SK-N-SH (cell line): ENCODE data around the gene PRSS16.

Source experiments
- CTCF ChIP-seq: fragments of 200-600 bp; sonication (generic); IDR thresholded peaks from 2 replicates; pipeline ENCODE4 v1.6.1; 2017; ENCODE audit warnings: antibody characterized with exemption, mild to moderate bottlenecking, moderate library complexity
- RAD21 ChIP-seq: IDR thresholded peaks from 2 replicates; pipeline ENCODE4 v1.6.1; 2012; ENCODE audit warnings: mild to moderate bottlenecking, low read length

DNA sequence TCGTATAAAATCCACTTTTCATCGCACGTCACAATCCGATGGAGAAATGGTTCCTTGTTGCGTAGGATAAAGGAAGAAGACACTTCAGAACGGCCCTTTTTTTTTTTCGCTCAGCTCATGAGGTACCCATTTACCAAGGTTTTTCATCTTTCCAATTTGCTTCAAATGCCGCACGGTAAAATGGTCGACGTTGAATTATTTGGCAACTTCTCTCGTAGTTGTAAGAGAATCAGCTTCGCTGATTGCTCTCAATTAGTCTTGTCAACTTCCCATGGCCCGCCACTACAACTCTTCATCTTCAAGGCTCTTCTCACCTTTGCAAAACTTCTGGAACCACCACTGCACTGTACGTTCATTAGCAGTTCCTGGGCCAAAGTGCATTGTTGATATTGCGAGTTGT lies 35.8 kb downstream of the PRSS16 start:
- TF ChIP-seq CTCF (no peak), RAD21 (no peak)
